ENCODE measurements around the gene NDUFA8.
"Not testable (repeated sequence)": the region's sequence is repeated elsewhere in the genome, so short reads cannot be mapped to it uniquely, and the experiment has no call there.

Gene NDUFA8

GRCh38 chr9:122119721-122120120, 39.9 kb downstream of the NDUFA8 start:
- TF ChIP-seq, protein P1, sequence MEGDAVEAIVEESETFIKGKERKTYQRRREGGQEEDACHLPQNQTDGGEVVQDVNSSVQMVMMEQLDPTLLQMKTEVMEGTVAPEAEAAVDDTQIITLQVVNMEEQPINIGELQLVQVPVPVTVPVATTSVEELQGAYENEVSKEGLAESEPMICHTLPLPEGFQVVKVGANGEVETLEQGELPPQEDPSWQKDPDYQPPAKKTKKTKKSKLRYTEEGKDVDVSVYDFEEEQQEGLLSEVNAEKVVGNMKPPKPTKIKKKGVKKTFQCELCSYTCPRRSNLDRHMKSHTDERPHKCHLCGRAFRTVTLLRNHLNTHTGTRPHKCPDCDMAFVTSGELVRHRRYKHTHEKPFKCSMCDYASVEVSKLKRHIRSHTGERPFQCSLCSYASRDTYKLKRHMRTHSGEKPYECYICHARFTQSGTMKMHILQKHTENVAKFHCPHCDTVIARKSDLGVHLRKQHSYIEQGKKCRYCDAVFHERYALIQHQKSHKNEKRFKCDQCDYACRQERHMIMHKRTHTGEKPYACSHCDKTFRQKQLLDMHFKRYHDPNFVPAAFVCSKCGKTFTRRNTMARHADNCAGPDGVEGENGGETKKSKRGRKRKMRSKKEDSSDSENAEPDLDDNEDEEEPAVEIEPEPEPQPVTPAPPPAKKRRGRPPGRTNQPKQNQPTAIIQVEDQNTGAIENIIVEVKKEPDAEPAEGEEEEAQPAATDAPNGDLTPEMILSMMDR (IDR thresholded peaks at IDR 0.05; ENCODE audit: insufficient read depth, low read depth, low read length, missing control alignments), result no peak
- no peak for DNase-seq (ENCODE audit: low read depth)
- no peak overlapping the region for H3K4me3 ChIP-seq (ENCODE audit: low read length)

GRCh38 chr9:122119166-122119521, 40.4 kb downstream of the NDUFA8 start:
- DNase-seq (ENCODE audit: low read depth), result no peak
- H3K4me3 ChIP-seq (ENCODE audit: low read length), result no peak overlapping the region
- TF ChIP-seq, protein P1 (IDR thresholded peaks at IDR 0.05; ENCODE audit: insufficient read depth, low read depth, low read length, missing control alignments), result no peak

DNA sequence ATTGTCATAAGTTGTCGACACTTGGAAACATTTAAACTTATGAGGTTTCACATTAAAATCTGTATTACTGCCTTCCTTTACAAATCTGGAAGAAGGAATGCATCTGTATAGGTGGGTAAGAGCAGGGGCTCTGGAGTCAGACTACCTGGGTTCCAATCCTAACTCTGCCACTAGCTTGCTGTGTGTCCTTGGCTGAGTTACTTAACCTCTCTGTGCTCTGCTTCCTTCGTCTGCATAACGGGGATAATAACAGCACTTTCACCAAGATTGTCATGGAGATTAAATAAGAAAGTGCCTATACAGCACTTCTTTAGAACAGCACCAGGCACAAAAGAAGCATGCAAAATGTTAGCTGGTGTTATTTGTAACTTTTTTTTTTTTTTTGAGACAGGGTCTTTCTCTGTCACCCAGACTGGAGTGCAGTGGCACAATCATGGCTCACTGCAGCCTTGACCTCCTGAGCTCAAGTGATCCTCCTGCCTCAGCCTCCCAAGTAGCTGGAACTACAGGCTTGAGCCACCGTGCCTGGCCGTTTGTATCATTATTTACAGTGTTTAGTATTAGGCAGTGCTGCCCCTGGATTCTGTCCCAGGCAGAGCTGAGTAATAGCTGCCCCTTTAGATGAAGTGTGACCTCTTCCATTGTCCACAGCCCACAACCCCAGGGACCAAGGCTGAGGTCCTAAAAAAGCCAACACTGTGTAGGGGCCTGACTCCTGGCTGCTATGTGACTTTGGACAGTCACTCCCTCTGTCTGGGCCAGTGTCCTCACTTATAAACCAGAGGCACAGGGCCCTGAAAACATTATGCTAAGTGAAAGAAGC, 41.0 kb downstream of the NDUFA8 start:
- H3K4me3 ChIP-seq (ENCODE audit: low read length), result no peak overlapping the region
- TF ChIP-seq, protein P1 (IDR thresholded peaks at IDR 0.05; ENCODE audit: insufficient read depth, low read depth, low read length, missing control alignments), result no peak
- no peak for DNase-seq (ENCODE audit: low read depth)

GRCh38 chr9:122117241-122117640, 42.3 kb downstream of the NDUFA8 start:
- DNase-seq (ENCODE audit: low read depth); H3K4me3 ChIP-seq (ENCODE audit: low read length): not testable (repeated sequence)

DNA sequence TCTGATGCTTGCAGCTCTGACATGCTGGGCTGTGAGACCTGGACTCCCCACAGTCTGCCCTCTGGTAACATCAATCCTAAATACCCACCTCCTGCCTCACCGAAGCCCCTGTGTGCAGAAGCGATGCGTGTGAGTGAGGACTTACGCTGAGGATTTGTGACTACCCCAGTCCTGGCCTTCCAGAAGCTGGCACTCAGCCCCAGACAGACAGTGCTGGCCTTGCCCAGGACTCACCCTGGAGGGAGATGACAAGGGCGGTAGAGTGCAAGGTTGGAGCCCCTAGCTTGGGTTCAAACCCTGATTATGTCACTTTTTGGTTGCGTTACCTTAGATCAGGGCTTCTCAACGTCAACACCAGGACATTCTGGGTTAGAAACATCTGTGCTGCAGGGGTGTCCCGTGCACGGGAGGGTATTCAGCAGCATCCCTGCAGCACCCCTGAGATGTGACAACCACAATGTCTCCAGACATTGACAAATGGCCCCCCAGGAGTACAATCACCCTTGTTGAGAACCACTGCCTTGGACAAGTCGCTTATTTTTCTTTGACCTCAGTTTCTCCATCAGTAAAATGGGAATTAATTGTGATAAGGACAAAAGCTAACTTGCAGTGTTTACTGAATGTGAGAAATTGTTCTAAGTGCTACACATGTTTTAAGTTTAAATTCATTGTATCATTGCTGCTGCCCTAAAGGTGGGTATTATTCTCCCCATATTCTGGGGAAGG, 43.0 kb downstream of the NDUFA8 start:
- H3K4me3 ChIP-seq (ENCODE audit: low read length), result no peak overlapping the region
- TF ChIP-seq, protein P1 (IDR thresholded peaks at IDR 0.05; ENCODE audit: insufficient read depth, low read depth, low read length, missing control alignments), result no peak
- DNase-seq (ENCODE audit: low read depth), result no peak

DNA sequence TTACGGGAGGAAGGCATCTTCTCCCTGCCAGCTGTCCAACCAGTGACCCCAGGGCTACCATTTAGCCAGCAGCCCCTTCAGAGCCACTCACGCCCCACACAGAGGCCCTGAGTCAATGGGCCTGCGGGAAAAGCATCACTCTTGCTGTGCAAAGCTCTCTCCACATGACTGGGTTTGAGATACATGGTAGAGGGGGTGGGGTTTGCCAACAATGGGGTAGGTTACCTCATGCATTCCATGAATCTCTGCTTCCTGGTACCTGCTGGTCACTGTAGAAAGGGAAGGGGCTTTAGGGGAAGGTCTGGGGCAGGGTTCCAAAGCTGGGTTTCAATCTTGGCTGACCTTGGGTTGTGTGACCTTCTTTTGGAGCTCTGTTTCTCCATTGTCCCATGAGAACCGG, 43.5 kb downstream of the NDUFA8 start:
- no peak overlapping the region for H3K4me3 ChIP-seq (ENCODE audit: low read length)
- no peak for DNase-seq (ENCODE audit: low read depth)
- TF ChIP-seq, protein P1 (IDR thresholded peaks at IDR 0.05; ENCODE audit: insufficient read depth, low read depth, low read length, missing control alignments), result no peak

DNA sequence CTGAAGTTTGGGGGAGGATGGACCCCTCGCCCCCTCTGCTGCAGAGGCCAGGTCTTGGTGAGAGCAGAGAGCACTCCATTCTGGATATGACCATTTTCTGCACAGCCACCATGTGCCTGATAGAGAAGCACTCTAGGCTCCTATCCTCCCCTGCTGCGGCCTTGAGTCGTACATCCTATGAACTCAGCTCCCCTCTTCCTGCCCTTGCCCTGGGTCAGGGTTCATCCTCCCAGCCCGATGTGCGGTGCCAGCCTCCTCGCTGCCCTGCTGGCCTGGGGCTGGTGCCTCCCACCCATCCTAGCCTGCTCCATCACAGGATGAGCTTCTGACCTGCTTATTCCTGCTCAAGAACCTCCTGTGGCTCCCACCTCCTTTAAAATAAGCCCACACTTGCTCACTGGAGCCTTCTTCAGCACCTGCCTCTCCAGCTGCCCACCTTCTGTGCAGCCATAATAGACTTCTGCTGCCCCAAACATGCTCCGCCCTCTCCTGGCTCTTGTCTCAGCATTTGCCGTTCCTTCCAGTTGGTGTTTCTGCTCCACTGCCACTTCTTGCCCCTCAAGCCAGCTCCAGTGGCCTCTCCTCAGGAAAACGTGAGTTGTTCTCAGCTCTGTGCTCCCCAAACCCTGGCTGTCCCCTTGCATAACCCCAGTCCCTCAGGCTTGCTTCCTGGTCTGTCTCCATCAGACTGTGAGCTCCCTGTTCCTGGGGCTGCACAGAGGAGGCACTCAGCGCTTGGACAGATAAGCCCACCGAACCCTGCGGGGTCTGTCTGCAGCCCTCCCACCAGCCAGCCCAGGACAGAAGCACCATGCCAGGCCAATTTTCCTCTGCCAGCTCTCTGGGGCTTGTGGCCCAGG, 44.2 kb downstream of the NDUFA8 start:
- H3K4me3 ChIP-seq (ENCODE audit: low read length), result no peak overlapping the region
- DNase-seq (ENCODE audit: low read depth), result no peak
- TF ChIP-seq, protein P1 (IDR thresholded peaks at IDR 0.05; ENCODE audit: insufficient read depth, low read depth, low read length, missing control alignments), result no peak

Measured in epithelial cell of esophagus (primary cell).